HL-60 (cell line): Measurements from ENCODE around the gene DET1.

Experiments
- DNase-seq, 2 experiments: peaks; one replicate each; pipeline ENCODE4 v3.0.0-alpha.2; 2010 to 2020; ENCODE audit warnings: low read depth in 1 of 2, low spot score in 1 of 2
- H3K27ac ChIP-seq: fragments of 250-450 bp; sonication (Bioruptor Pico); replicated peaks from 2 replicates; pipeline ENCODE4 v1.5.1; 2020; ENCODE audit warnings: mild to moderate bottlenecking, moderate library complexity
- H3K27me3 ChIP-seq: fragments of 250-450 bp; sonication (Bioruptor Pico); 2 replicates; pipeline ENCODE4 v1.5.1; 2021; ENCODE audit warnings: mild to moderate bottlenecking, moderate library complexity; ENCODE audit not compliant: insufficient read depth, poor library complexity, severe bottlenecking
- H3K4me3 ChIP-seq: replicated peaks from 2 replicates; pipeline ENCODE4 v1.5.1; 2011; ENCODE audit warnings: mild to moderate bottlenecking, control low read depth, low read length; ENCODE audit not compliant: insufficient read depth
- CTCF ChIP-seq: IDR thresholded peaks from one replicate; pipeline ENCODE4 v1.5.1; 2011; ENCODE audit warnings: low read length, control low read depth, inconsistent platforms; ENCODE audit not compliant: insufficient read depth
- GABPA ChIP-seq: IDR thresholded peaks from 2 replicates; pipeline ENCODE4 v1.6.1; 2012; ENCODE audit warnings: low read depth
- POLR2AphosphoS5 ChIP-seq: IDR thresholded peaks from 2 replicates; pipeline ENCODE4 v1.6.1; 2012; ENCODE audit warnings: low read depth
- REST ChIP-seq: IDR thresholded peaks from 2 replicates; pipeline ENCODE4 v1.6.1; 2012; ENCODE audit warnings: low read depth; ENCODE audit not compliant: insufficient replicate concordance
- SPI1 ChIP-seq: IDR thresholded peaks from 2 replicates; pipeline ENCODE4 v1.6.1; 2012; ENCODE audit warnings: low read depth, mild to moderate bottlenecking, borderline replicate concordance

Gene DET1

GRCh38 chr15:88489321-88489720 lies 57.2 kb downstream of the DET1 start:
- no peak overlapping the region for H3K27ac ChIP-seq
- H3K4me3 ChIP-seq: no peak overlapping the region
- no peaks in the 10 kb centered on the region for H3K27me3 ChIP-seq
- no peak for DNase-seq
- no peak for TF ChIP-seq GABPA
- TF ChIP-seq POLR2AphosphoS5: no peak
- no peak for TF ChIP-seq SPI1
- TF ChIP-seq REST: peak; percentile 78

- H3K27me3 ChIP-seq: no peaks in the 10 kb centered on the region
- TF ChIP-seq SPI1: no peak
- TF ChIP-seq GABPA: no peak
- no peak for TF ChIP-seq POLR2AphosphoS5
- no peak for TF ChIP-seq CTCF
- TF ChIP-seq REST: no peak
- H3K4me3 ChIP-seq: no peak overlapping the region
- no peak overlapping the region for H3K27ac ChIP-seq
- no peak for DNase-seq
Measured at GRCh38 chr15:88487796-88488523, 58.5 kb downstream of the DET1 start.

GRCh38 chr15:88487178-88487795 lies 59.2 kb downstream of the DET1 start:
- Histone ChIP-seq H3K4me3 (no peak overlapping the region), H3K27me3 (no peaks in the 10 kb centered on the region), H3K27ac (no peak overlapping the region)
- no peak for TF ChIP-seq SPI1
- no peak for TF ChIP-seq CTCF
- TF ChIP-seq GABPA: no peak
- TF ChIP-seq POLR2AphosphoS5: no peak
- no peak for TF ChIP-seq REST
- DNase-seq: no peak
